ENCODE data around the gene ELP2. TPM values are rescaled to one million over a fixed set of nuclear protein-coding genes. Genes with fewer than 3 reads are reported as not detected.

The ELP2 gene
- total and polyA plus RNA-seq, 2 donors (not counting 3 experiments of a cell fraction or from before 2014, with no cell fraction given), result 37.8 to 90.5 TPM

DNA sequence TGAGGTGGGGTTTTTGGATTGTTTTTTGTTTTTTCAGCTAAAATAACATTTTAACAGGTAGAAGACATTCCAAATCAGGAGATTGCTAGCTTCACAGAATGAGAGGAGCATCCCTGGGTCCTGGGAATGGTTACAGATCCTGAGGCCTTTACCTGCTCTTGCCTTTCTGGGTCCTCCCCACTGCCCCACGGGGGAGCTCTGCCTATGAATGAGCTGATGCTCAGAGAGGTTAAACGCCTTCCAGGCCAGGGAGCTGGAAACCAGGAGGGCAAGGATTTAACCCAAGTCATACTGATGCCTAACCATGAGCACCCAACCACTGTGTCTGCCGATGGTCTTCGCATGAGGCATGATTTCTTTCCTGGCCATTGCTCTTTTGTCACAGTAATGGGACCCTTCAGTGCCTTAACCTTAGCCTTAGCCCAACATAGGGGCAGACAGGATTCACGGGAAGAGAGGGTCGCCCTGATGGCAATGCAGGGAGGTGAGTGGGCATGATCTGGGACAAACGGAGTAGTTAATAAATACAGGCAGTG, 73.7 kb downstream of the ELP2 start:
- intact Hi-C loops (cut with micrococcal nuclease), result no loop called here
- CTCF ChIA-PET, result interaction anchor here (1.2 kb wide), 1 partner anchor 9 kb away, joined by 3 read pairs; no protein-coding TSS in a partner anchor

More for the DNA sequence above, 73.7 kb downstream of the ELP2 start:
- dilution Hi-C loops (cut with MboI; ENCODE audit: extremely low pct_ligation_motif_present, low sequenced_read_pairs), result no loop called here
- FAIRE-seq, result no peak
- no peaks in the 10 kb centered on the region for H4K20me1 ChIP-seq (replicated peaks; ENCODE audit: control insufficient read depth, extremely low read depth, insufficient read depth, low read length)
- BruUV-seq (replicated peaks), result no TSS peak
- no peaks in the 10 kb centered on the region for H3K79me2 ChIP-seq (ENCODE audit: control insufficient read depth, insufficient read depth, low read length)
- H3K4me3 ChIP-seq (replicated peaks in 1 of 3; ENCODE audit: insufficient read depth in 1 of 3, low read depth in 1 of 3, low read length in 3 of 3), result no peak overlapping the region
- no peak overlapping the region for H2AFZ ChIP-seq (ENCODE audit: low read depth, low read length)
- no peaks in the 10 kb centered on the region for H3K27me3 ChIP-seq (ENCODE audit: control insufficient read depth in 2 of 2, insufficient read depth in 2 of 2, low read length in 2 of 2)
- POLR2A ChIA-PET, result no interaction called here
- H3K9ac ChIP-seq (replicated peaks; ENCODE audit: extremely low read depth, insufficient read depth, low read length), result no peak overlapping the region
- TF ChIP-seq FOS (IDR thresholded peaks at IDR 0.05; ENCODE audit: borderline replicate concordance, insufficient read depth, low read length) (no peak), MYC (IDR thresholded peaks at IDR 0.05; ENCODE audit: low read depth, low read length) (no peak), MAX (IDR thresholded peaks at IDR 0.05; ENCODE audit: insufficient read depth, insufficient read length) (no peak), POLR2A (IDR thresholded peaks at IDR 0.05; ENCODE audit: low read depth, low read length) (no peak), GATA2 (IDR thresholded peaks at IDR 0.05; ENCODE audit: insufficient read depth, insufficient read length, low read depth, low read length) (no peak), EZH2 (IDR thresholded peaks at IDR 0.05; ENCODE audit: borderline replicate concordance, low read depth, low read length, severe bottlenecking) (no peak), JUN (IDR thresholded peaks at IDR 0.05; ENCODE audit: borderline replicate concordance, insufficient read depth, insufficient read length, low read depth) (no peak), POLR2AphosphoS5 (IDR thresholded peaks at IDR 0.05; ENCODE audit: insufficient read depth, low read depth, low read length) (no peak)
- TF ChIP-seq, protein P1, sequence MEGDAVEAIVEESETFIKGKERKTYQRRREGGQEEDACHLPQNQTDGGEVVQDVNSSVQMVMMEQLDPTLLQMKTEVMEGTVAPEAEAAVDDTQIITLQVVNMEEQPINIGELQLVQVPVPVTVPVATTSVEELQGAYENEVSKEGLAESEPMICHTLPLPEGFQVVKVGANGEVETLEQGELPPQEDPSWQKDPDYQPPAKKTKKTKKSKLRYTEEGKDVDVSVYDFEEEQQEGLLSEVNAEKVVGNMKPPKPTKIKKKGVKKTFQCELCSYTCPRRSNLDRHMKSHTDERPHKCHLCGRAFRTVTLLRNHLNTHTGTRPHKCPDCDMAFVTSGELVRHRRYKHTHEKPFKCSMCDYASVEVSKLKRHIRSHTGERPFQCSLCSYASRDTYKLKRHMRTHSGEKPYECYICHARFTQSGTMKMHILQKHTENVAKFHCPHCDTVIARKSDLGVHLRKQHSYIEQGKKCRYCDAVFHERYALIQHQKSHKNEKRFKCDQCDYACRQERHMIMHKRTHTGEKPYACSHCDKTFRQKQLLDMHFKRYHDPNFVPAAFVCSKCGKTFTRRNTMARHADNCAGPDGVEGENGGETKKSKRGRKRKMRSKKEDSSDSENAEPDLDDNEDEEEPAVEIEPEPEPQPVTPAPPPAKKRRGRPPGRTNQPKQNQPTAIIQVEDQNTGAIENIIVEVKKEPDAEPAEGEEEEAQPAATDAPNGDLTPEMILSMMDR (IDR thresholded peaks at IDR 0.05; ENCODE audit: extremely low read depth in 1 of 2, insufficient read depth in 1 of 2, low read depth in 1 of 2, low read length in 2 of 2), result no peak
- no peaks in the 10 kb centered on the region for H3K4me1 ChIP-seq (ENCODE audit: control insufficient read depth, extremely low read depth, insufficient read depth, low read length)
- no peaks in the 10 kb centered on the region for H3K9me3 ChIP-seq (replicated peaks; ENCODE audit: control insufficient read depth, insufficient read depth, low read length)
- no peak for DNase-seq (ENCODE audit: low read depth, low spot score)
- H3K36me3 ChIP-seq (ENCODE audit: control insufficient read depth in 2 of 2, extremely low read depth in 1 of 2, insufficient read depth in 2 of 2, low read length in 2 of 2), result no peaks in the 10 kb centered on the region
- no peak overlapping the region for H3K27ac ChIP-seq (ENCODE audit: insufficient read depth, low read depth, low read length)
- H3K9me1 ChIP-seq (replicated peaks; ENCODE audit: control insufficient read depth, extremely low read depth, insufficient read depth, low read length), result no peaks in the 10 kb centered on the region
- H3K4me2 ChIP-seq (ENCODE audit: insufficient read depth, low read length), result no peak overlapping the region
